MCF 10A (cell line): ENCODE results near the gene NCOA7. TPM values are rescaled to one million over a fixed set of nuclear protein-coding genes. Genes with fewer than 3 reads are reported as not detected.

ENCODE experiments used
- BruUV-seq: library from RNA; stranded (reverse); fragments of 400-500 nt; replicated peaks from 2 replicates; lab custom pipeline; 2021; lab: Mats Ljungman, UMichigan
- CTCF ChIA-PET: fragments of 300-600 bp; sonication (Branson Sonifier 250); formaldehyde crosslinking; extraction: SDS; loops from one replicate; lab custom pipeline; 2021; ENCODE audit warnings: antibody characterized with exemption, inconsistent platforms; lab: Yijun Ruan, JAX
- POLR2A ChIA-PET: fragments of 300-600, 350-650 bp; sonication (Branson Sonifier 250); formaldehyde crosslinking; extraction: SDS; loops from one replicate; lab custom pipeline; 2020; ENCODE audit warnings: antibody characterized with exemption, inconsistent platforms; lab: Yijun Ruan, JAX
- DNase-seq: peaks from one replicate; pipeline ENCODE4 v3.0.0-alpha.2; 2018; ENCODE audit not compliant: unreplicated experiment
- H3K27ac Mint-ChIP-seq: one replicate; pipeline ENCODE4 v1.8.0; 2022; ENCODE audit warnings: mild to moderate bottlenecking, low read depth, mixed read lengths; ENCODE audit not compliant: unreplicated experiment
- H3K27me3 Mint-ChIP-seq: one replicate; pipeline ENCODE4 v1.8.0; 2022; ENCODE audit warnings: mixed read lengths; ENCODE audit not compliant: insufficient read depth, unreplicated experiment
- H3K36me3 Mint-ChIP-seq: one replicate; pipeline ENCODE4 v1.8.0; 2022; ENCODE audit warnings: mild to moderate bottlenecking, moderate library complexity, mixed read lengths; ENCODE audit not compliant: insufficient read depth, unreplicated experiment
- H3K4me1 Mint-ChIP-seq: one replicate; pipeline ENCODE4 v1.8.0; 2022; ENCODE audit warnings: mixed read lengths; ENCODE audit not compliant: insufficient read depth, unreplicated experiment
- H3K4me3 Mint-ChIP-seq: one replicate; pipeline ENCODE4 v1.8.0; 2022; ENCODE audit warnings: mild to moderate bottlenecking, moderate library complexity, mixed read lengths; ENCODE audit not compliant: unreplicated experiment
- H3K9me3 Mint-ChIP-seq: one replicate; pipeline ENCODE4 v1.8.0; 2022; ENCODE audit warnings: mixed read lengths; ENCODE audit not compliant: unreplicated experiment
- CTCF ChIP-seq: fragments of 200-600 bp; IDR thresholded peaks from one replicate; pipeline ENCODE4 v1.8.0; 2022; ENCODE audit warnings: antibody characterized with exemption, mild to moderate bottlenecking; ENCODE audit not compliant: unreplicated experiment
- intact Hi-C: fragments of 100-400 bp; cut with micrococcal nuclease; formaldehyde crosslinking; loops from 2 replicates; pipeline ENCODE4 v1.14.1; 2022
- total RNA-seq: library from RNA; stranded (reverse); gene quantifications from 2 replicates; pipeline ENCODE4 v1.2.3, GENCODE V29; 2022

NCOA7 gene
- total RNA-seq, 1 experiment from 2014 or later: 52.3 TPM

GRCh38 chr6:125746731-125747588, 43.8 kb upstream of the NCOA7 start:
- no peak overlapping the region for H3K27ac Mint-ChIP-seq
- H3K4me1 Mint-ChIP-seq: peaks cover 9% of the 10 kb centered on the region
- H3K36me3 Mint-ChIP-seq: peaks cover 6% of the 10 kb centered on the region
- ChIA-PET POLR2A (no interaction called here), CTCF (interaction anchor here (5.7 kb wide), 1 partner anchor 435 kb away, joined by 81 read pairs; no protein-coding TSS in a partner anchor)
- peaks cover 98% of the 10 kb centered on the region for H3K27me3 Mint-ChIP-seq
- DNase-seq: peak; percentile 34
- H3K9me3 Mint-ChIP-seq: no peaks in the 10 kb centered on the region
- no peak for TF ChIP-seq CTCF
- H3K4me3 Mint-ChIP-seq: peak overlapping the region; percentile 39
- BruUV-seq: no TSS peak
- intact Hi-C loops: no loop called here

GRCh38 chr6:125747589-125748405, 43.0 kb upstream of the NCOA7 start:
- no peak for DNase-seq
- Mint-ChIP-seq H3K27me3 (peaks cover 98% of the 10 kb centered on the region), H3K36me3 (peaks cover 6% of the 10 kb centered on the region), H3K27ac (no peak overlapping the region), H3K4me3 (peak overlapping the region; percentile 73), H3K4me1 (peaks cover 9% of the 10 kb centered on the region), H3K9me3 (no peaks in the 10 kb centered on the region)
- intact Hi-C loops: no loop called here
- no peak for TF ChIP-seq CTCF
- ChIA-PET CTCF (interaction anchor here (0.6 to 5.7 kb wide), 3 partner anchors 22 to 436 kb away, joined by 3 to 81 read pairs (median 4); no protein-coding TSS in a partner anchor), POLR2A (interaction anchor here (0.7 kb wide), 1 partner anchor 234 kb away, joined by 3 read pairs; no protein-coding TSS in a partner anchor)
- BruUV-seq: no TSS peak

- POLR2A ChIA-PET: interaction anchor here (0.7 to 1.3 kb wide), 2 partner anchors 234 to 435 kb away, joined by 3 read pairs; no protein-coding TSS in a partner anchor
- Mint-ChIP-seq H3K27me3 (peaks cover 97% of the 10 kb centered on the region), H3K9me3 (no peaks in the 10 kb centered on the region), H3K4me1 (peaks cover 9% of the 10 kb centered on the region), H3K4me3 (peak overlapping the region; percentile 73), H3K27ac (no peak overlapping the region), H3K36me3 (peaks cover 6% of the 10 kb centered on the region)
- CTCF ChIA-PET: interaction anchor here (0.6 to 5.7 kb wide), 3 partner anchors 21 to 437 kb away, joined by 3 to 81 read pairs (median 4); no protein-coding TSS in a partner anchor
- BruUV-seq: no TSS peak
- DNase-seq: peak; percentile 16
- no peak for TF ChIP-seq CTCF
- intact Hi-C loops: no loop called here
Observed at GRCh38 chr6:125748406-125749172, 42.2 kb upstream of the NCOA7 start.
